ENCODE results near the gene NUB1.

NUB1 gene

GRCh38 chr7:151379534-151380198 lies 38.1 kb downstream of the NUB1 start:
- Mint-ChIP-seq H3K27me3 (peaks cover 53% of the 10 kb centered on the region), H3K36me3 (peaks cover 22% of the 10 kb centered on the region), H3K4me3 (no peak overlapping the region), H3K27ac (no peak overlapping the region), H3K9me3 (no peaks in the 10 kb centered on the region), H3K4me1 (peaks cover 11% of the 10 kb centered on the region)
- CTCF ChIA-PET, result interaction anchor here (1.0 to 1.3 kb wide), 2 partner anchors 11 to 69 kb away, joined by 3 to 4 read pairs; no protein-coding TSS in a partner anchor
- DNase-seq, result no peak

GRCh38 chr7:151380199-151381097 lies 38.8 kb downstream of the NUB1 start:
- Mint-ChIP-seq H3K36me3 (peaks cover 22% of the 10 kb centered on the region), H3K4me3 (peak overlapping the region; percentile 7), H3K9me3 (no peaks in the 10 kb centered on the region), H3K4me1 (peaks cover 11% of the 10 kb centered on the region), H3K27me3 (peaks cover 61% of the 10 kb centered on the region), H3K27ac (no peak overlapping the region)
- CTCF ChIA-PET, result interaction anchor here (0.6 kb wide), 1 partner anchor 128 kb away, joined by 3 read pairs; no protein-coding TSS in a partner anchor
- DNase-seq, result no peak

- H3K27ac Mint-ChIP-seq, result no peak overlapping the region
- CTCF ChIA-PET, result interaction anchor here (0.6 kb wide), 1 partner anchor 128 kb away, joined by 3 read pairs; no protein-coding TSS in a partner anchor
- H3K9me3 Mint-ChIP-seq, result no peaks in the 10 kb centered on the region
- H3K36me3 Mint-ChIP-seq, result peaks cover 22% of the 10 kb centered on the region
- H3K4me1 Mint-ChIP-seq, result peaks cover 11% of the 10 kb centered on the region
- peak overlapping the region; percentile 7 for H3K4me3 Mint-ChIP-seq
- no peak for DNase-seq
- H3K27me3 Mint-ChIP-seq, result peaks cover 67% of the 10 kb centered on the region
Observed at GRCh38 chr7:151381098-151381347, 39.4 kb downstream of the NUB1 start.

GRCh38 chr7:151381348-151382078 lies 39.9 kb downstream of the NUB1 start:
- Mint-ChIP-seq H3K4me1 (peaks cover 11% of the 10 kb centered on the region), H3K4me3 (no peak overlapping the region), H3K27me3 (peaks cover 72% of the 10 kb centered on the region), H3K36me3 (peaks cover 19% of the 10 kb centered on the region), H3K9me3 (no peaks in the 10 kb centered on the region), H3K27ac (no peak overlapping the region)
- CTCF ChIA-PET, result interaction anchor here (0.6 kb wide), 1 partner anchor 129 kb away, joined by 3 read pairs; no protein-coding TSS in a partner anchor
- peak; percentile 52 for DNase-seq

- CTCF ChIA-PET, result no interaction called here
- Mint-ChIP-seq H3K27me3 (peaks cover 79% of the 10 kb centered on the region), H3K4me1 (peaks cover 11% of the 10 kb centered on the region), H3K27ac (peak overlapping the region; percentile 30), H3K36me3 (peaks cover 16% of the 10 kb centered on the region), H3K9me3 (no peaks in the 10 kb centered on the region), H3K4me3 (peak overlapping the region; percentile 40)
- peak; percentile 26 for DNase-seq
Observed at GRCh38 chr7:151382079-151382885, 40.7 kb downstream of the NUB1 start.

DNA sequence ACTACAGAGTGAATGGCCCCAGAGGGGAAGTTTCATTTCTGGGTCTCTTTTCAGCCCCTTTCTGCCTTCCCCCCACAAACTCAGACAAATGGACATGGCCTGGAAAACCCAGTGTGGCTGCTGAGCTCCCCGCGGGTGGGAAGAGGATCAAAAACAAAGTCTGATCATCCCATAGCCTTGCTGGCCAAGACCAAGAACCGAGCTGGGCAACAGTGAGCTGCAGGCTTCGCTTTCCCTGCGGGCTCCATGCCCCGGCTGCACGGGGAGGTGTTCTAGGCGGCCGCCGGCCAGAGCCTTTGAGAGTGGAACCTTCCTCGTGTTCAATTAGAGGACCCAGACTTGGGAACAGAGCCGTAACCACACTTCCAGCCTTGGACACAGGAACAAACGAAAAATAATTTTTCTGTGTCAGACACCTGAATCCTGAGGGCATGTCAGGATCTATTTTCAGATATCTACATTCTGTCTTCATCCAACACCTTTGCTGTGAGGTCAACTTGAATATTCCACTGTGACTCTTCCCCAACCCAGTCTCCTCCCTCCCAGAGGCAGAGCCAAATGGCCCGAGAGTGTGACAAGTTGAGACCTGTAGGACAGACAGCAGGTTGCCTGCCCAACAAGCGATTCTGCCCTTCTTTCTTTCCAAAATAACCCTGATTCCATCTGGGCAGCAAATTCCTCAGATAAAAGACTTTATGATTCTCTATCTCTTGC lies 42.2 kb downstream of the NUB1 start:
- Mint-ChIP-seq H3K4me3 (no peak overlapping the region), H3K9me3 (no peaks in the 10 kb centered on the region), H3K27me3 (peaks cover 89% of the 10 kb centered on the region), H3K27ac (no peak overlapping the region), H3K4me1 (peaks cover 11% of the 10 kb centered on the region), H3K36me3 (peaks cover 4% of the 10 kb centered on the region)
- CTCF ChIA-PET, result interaction anchor here (1.7 kb wide), 1 partner anchor 64 kb away, joined by 5 read pairs; no protein-coding TSS in a partner anchor
- DNase-seq, result peak; percentile 14

GRCh38 chr7:151384352-151384697 lies 42.7 kb downstream of the NUB1 start:
- Mint-ChIP-seq H3K27me3 (peaks cover 94% of the 10 kb centered on the region), H3K27ac (no peak overlapping the region), H3K9me3 (no peaks in the 10 kb centered on the region), H3K36me3 (no peaks in the 10 kb centered on the region), H3K4me1 (peaks cover 11% of the 10 kb centered on the region), H3K4me3 (no peak overlapping the region)
- DNase-seq, result peak; percentile 12
- CTCF ChIA-PET, result interaction anchor here (1.7 kb wide), 1 partner anchor 64 kb away, joined by 5 read pairs; no protein-coding TSS in a partner anchor

DNA sequence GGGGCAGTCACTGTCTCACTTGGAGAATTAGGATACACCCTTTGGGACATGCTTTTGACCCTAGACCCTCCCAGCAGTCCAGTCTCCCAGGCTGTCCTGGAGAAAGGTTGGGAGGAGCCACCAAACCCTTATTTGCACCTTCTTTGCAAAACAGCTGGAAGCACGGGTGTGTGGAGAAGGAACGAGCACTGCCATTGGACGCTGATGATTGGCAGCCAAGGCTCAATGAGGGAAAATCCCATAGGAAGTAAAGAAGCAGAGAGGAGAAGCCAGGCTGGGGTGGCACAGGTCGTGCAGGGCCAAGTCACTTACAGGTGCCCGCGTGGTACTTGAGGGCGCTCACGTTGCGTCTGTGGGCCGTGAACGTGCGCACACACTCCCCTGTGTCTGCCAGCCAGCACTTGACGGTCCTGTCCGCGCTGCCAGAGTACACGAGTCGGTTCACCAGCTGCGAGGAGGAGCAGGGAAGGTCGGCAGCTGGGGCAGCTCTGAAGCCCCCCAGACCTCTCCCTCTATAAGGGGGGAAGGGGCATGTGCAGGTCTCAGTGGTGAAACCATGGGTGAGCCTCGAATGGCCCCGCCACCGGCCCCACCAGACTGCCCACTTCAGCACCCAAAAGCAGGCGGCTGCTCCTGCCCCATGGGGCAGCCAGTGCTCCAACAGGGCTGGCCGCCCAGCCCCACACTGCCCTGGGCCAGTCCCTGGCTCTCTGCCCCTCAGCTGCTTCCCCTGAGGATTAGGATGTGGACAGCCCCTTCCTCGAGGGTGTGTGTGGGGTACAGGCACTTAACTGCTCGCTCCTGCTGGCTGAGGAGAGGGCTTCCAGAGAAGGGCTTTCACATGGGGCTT lies 43.4 kb downstream of the NUB1 start:
- H3K9me3 Mint-ChIP-seq, result no peaks in the 10 kb centered on the region
- no peak overlapping the region for H3K27ac Mint-ChIP-seq
- no peak for DNase-seq
- CTCF ChIA-PET, result interaction anchor here (1.7 kb wide), 1 partner anchor 63 kb away, joined by 5 read pairs; no protein-coding TSS in a partner anchor
- no peak overlapping the region for H3K4me3 Mint-ChIP-seq
- peaks cover 94% of the 10 kb centered on the region for H3K27me3 Mint-ChIP-seq
- H3K36me3 Mint-ChIP-seq, result no peaks in the 10 kb centered on the region
- peaks cover 11% of the 10 kb centered on the region for H3K4me1 Mint-ChIP-seq

DNA sequence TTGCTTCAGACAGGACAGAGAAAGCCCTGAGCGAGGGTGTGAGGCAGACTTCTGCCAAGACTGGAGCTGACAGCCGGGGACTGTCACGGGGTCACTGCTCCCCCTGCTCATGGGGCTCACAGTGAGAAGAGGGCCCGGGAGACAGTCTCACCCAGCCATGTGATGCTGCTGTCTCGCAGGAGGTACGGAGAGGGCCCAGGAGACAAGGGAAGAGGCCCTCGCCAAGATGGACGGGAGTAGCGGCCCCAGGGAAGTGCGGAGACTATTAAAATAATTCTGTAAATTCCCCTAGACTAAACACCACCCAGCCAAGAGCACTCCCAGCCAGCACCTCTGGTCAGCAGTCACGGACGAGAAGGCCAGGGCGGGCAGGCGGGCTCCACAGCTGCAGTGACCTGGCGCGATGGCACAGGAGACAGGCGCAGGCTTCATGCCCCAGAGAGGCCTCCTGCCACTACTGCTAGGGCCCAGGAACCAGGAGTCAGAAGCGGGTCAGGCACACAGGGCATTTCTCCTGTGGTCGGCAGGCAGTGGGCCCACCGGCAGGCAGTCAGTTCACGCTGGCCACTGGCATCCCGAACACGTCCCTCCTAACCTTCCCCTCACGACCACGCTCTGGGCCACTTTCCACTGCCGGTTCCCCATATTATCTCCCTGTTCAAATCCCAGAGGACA lies 44.2 kb downstream of the NUB1 start:
- Mint-ChIP-seq H3K9me3 (no peaks in the 10 kb centered on the region), H3K4me1 (peaks cover 10% of the 10 kb centered on the region), H3K27ac (no peak overlapping the region), H3K27me3 (peaks cover 91% of the 10 kb centered on the region), H3K4me3 (no peak overlapping the region), H3K36me3 (no peaks in the 10 kb centered on the region)
- CTCF ChIA-PET, result interaction anchor here (1.7 kb wide), 1 partner anchor 62 kb away, joined by 5 read pairs; no protein-coding TSS in a partner anchor
- no peak for DNase-seq

GRCh38 chr7:151386301-151387160 lies 44.9 kb downstream of the NUB1 start:
- CTCF ChIA-PET, result no interaction called here
- no peaks in the 10 kb centered on the region for H3K9me3 Mint-ChIP-seq
- H3K27me3 Mint-ChIP-seq, result peaks cover 84% of the 10 kb centered on the region
- H3K4me3 Mint-ChIP-seq, result no peak overlapping the region
- peaks cover 7% of the 10 kb centered on the region for H3K4me1 Mint-ChIP-seq
- peak overlapping the region; percentile 21 for H3K27ac Mint-ChIP-seq
- DNase-seq, result no peak
- H3K36me3 Mint-ChIP-seq, result no peaks in the 10 kb centered on the region

GRCh38 chr7:151387161-151388006 lies 45.8 kb downstream of the NUB1 start:
- Mint-ChIP-seq H3K27ac (no peak overlapping the region), H3K36me3 (no peaks in the 10 kb centered on the region), H3K4me3 (no peak overlapping the region), H3K4me1 (peaks cover 3% of the 10 kb centered on the region), H3K27me3 (peaks cover 75% of the 10 kb centered on the region), H3K9me3 (no peaks in the 10 kb centered on the region)
- CTCF ChIA-PET, result no interaction called here
- no peak for DNase-seq

All from activated naive CD4-positive, alpha-beta T cell treated with anti-CD3 and anti-CD28 coated beads, Interleukin-2, amount 10 ng/mL, durations not matched to agents 7 days and 5 days (primary cell).